ENCODE results near the gene FRMD4A.

FRMD4A gene

DNA sequence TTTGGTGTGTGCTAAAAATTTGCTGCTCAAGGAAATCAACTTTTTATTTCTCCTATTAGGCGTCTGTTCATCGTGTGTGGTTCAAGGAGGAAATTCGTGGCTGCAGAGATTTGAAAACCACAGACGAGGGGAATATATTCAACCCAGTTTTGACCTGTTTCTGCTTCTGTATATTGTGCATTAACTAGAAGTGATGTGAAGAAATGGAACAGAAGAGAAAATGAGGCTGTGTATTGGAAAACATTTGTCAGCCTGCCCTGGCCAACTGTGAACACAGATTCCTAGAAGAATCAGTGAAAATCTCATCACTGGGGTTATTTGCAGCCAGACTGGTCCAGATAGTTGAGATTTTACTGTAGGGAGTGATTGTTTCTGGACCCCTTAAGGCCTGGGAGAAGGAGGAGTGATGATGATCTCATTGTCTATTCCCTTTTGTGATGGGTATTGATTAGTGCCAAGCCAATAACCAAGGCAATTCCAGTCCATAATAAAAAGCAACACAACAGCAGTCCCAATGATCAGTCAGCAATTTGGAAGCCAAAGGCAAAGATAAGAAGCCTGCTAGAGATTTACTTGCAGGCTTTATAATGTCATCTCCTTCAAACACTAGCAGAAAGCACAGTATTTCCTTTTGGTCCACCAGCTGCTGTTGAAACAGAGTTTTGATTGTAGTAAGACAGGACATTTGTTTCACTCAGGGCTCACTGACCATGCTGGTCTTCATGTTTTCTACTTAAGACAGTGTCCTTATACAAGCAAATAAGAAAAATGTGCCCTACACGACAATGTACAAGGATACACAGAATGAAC, 404.5 kb downstream of the FRMD4A start:
- no peak for TF ChIP-seq RAD21 (IDR thresholded peaks at IDR 0.05; ENCODE audit: low read depth)
- no peak for TF ChIP-seq ZBTB7A (IDR thresholded peaks at IDR 0.05; ENCODE audit: low read depth)
- TF ChIP-seq TAF1 (IDR thresholded peaks at IDR 0.05; ENCODE audit: low read depth) = no peak
- no peak for TF ChIP-seq FOXM1 (IDR thresholded peaks at IDR 0.05; ENCODE audit: borderline replicate concordance, low read depth)
- TF ChIP-seq, protein P1, sequence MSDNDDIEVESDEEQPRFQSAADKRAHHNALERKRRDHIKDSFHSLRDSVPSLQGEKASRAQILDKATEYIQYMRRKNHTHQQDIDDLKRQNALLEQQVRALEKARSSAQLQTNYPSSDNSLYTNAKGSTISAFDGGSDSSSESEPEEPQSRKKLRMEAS (IDR thresholded peaks at IDR 0.05) = no peak
- no peak for TF ChIP-seq CEBPB (IDR thresholded peaks at IDR 0.05)
- no peak for TF ChIP-seq EGR1 (IDR thresholded peaks at IDR 0.05)
- TF ChIP-seq, protein P2, sequence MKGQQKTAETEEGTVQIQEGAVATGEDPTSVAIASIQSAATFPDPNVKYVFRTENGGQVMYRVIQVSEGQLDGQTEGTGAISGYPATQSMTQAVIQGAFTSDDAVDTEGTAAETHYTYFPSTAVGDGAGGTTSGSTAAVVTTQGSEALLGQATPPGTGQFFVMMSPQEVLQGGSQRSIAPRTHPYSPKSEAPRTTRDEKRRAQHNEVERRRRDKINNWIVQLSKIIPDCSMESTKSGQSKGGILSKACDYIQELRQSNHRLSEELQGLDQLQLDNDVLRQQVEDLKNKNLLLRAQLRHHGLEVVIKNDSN (IDR thresholded peaks at IDR 0.05) = no peak
- TF ChIP-seq TEAD4 (IDR thresholded peaks at IDR 0.05) = no peak
- no peak for TF ChIP-seq YY1 (IDR thresholded peaks at IDR 0.05; ENCODE audit: low read depth)
- TF ChIP-seq, protein P3, sequence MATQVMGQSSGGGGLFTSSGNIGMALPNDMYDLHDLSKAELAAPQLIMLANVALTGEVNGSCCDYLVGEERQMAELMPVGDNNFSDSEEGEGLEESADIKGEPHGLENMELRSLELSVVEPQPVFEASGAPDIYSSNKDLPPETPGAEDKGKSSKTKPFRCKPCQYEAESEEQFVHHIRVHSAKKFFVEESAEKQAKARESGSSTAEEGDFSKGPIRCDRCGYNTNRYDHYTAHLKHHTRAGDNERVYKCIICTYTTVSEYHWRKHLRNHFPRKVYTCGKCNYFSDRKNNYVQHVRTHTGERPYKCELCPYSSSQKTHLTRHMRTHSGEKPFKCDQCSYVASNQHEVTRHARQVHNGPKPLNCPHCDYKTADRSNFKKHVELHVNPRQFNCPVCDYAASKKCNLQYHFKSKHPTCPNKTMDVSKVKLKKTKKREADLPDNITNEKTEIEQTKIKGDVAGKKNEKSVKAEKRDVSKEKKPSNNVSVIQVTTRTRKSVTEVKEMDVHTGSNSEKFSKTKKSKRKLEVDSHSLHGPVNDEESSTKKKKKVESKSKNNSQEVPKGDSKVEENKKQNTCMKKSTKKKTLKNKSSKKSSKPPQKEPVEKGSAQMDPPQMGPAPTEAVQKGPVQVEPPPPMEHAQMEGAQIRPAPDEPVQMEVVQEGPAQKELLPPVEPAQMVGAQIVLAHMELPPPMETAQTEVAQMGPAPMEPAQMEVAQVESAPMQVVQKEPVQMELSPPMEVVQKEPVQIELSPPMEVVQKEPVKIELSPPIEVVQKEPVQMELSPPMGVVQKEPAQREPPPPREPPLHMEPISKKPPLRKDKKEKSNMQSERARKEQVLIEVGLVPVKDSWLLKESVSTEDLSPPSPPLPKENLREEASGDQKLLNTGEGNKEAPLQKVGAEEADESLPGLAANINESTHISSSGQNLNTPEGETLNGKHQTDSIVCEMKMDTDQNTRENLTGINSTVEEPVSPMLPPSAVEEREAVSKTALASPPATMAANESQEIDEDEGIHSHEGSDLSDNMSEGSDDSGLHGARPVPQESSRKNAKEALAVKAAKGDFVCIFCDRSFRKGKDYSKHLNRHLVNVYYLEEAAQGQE (IDR thresholded peaks at IDR 0.05; ENCODE audit: low read depth) = no peak
- TF ChIP-seq TCF12 (IDR thresholded peaks at IDR 0.05; ENCODE audit: low read depth) = no peak
- no peak for TF ChIP-seq EP300 (IDR thresholded peaks at IDR 0.05; ENCODE audit: borderline replicate concordance)

DNA sequence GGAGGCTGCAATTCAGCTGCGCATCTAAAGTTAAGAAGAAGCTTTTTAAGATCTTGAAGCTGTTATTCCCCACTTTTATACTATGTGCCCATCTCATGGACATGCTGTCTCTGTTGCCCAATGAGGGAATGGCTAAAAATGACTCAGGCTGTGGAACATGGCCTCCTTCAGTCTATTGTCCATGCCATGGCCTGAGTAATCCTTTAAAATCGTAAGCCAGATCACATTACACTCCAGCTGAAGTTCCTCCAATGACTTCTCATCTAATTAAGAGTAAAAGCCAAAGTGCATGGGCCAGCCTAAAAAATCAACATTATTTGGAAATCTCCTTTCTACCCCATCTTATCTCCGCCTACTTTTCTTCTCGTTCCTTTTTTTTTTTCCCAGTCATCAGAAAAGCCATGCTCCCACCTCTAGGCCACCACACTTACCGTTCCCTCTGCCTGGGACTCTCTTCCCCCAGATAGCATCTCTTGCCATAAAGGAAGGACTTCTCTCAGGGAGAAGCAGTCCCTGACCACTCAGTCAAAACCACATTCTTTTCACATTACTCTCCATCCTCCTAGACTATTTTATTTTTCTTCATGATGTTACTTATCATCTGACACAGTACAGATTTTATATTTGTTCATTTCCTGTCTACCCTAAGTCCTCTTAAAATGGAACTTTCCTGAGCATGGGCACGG, 406.5 kb downstream of the FRMD4A start:
- TF ChIP-seq TCF12 (IDR thresholded peaks at IDR 0.05; ENCODE audit: low read depth) = no peak

DNA sequence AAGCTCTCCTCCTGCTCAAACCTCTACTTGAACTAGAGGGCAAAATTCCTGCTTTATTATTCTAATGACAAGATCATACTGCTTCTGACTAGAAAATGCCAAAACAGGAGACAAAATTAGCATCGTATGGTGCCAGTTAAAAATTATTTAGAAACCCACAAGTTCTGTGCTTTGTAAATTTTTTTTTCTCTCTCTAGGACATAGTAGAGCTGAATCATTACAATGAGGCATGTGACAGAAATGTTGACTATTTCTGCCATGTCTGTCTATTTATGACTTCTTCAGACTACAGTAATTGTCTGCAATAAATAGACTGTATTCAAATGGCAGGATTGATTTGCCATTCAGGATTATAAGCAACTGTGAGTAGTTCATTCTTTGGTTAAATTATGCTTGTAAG, 408.1 kb downstream of the FRMD4A start:
- TF ChIP-seq CREB1 (IDR thresholded peaks at IDR 0.05; ENCODE audit: low read depth) (no peak), ZBTB7A (IDR thresholded peaks at IDR 0.05; ENCODE audit: low read depth) (no peak), TEAD4 (IDR thresholded peaks at IDR 0.05) (no peak), NFIC (IDR thresholded peaks at IDR 0.05) (no peak), CEBPB (IDR thresholded peaks at IDR 0.05) (no peak), RAD21 (IDR thresholded peaks at IDR 0.05; ENCODE audit: low read depth) (no peak), TAF1 (IDR thresholded peaks at IDR 0.05; ENCODE audit: low read depth) (no peak), YY1 (IDR thresholded peaks at IDR 0.05; ENCODE audit: low read depth) (no peak), EGR1 (IDR thresholded peaks at IDR 0.05) (no peak), FOXM1 (IDR thresholded peaks at IDR 0.05; ENCODE audit: borderline replicate concordance, low read depth) (no peak)
- TF ChIP-seq, protein P2 (IDR thresholded peaks at IDR 0.05) = no peak
- TF ChIP-seq, protein P1 (IDR thresholded peaks at IDR 0.05) = no peak
- TF ChIP-seq, protein P3 (IDR thresholded peaks at IDR 0.05; ENCODE audit: low read depth) = no peak

DNA sequence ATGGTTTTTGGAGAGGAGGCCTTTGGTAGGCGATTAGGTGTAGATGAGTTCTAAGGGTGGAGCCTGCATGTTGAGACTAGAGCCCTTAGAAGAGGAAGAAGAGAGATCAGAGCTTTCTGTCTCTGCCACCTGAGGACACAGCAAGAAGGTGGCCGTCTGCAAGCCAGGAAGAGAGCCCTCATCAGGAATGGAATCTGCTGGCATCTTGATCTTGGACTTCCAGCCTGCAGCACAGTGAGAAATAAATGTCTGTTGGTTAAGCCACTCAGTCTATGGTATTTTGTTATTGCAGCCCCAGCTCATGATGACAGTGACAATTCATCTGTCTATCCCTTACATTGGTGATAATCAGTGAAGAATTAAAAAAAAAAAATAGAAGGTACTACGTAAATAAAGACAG, 408.8 kb downstream of the FRMD4A start:
- no peak for TF ChIP-seq CREB1 (IDR thresholded peaks at IDR 0.05; ENCODE audit: low read depth)
- TF ChIP-seq TEAD4 (IDR thresholded peaks at IDR 0.05) = no peak
- no peak for TF ChIP-seq ZBTB7A (IDR thresholded peaks at IDR 0.05; ENCODE audit: low read depth)
- TF ChIP-seq FOXM1 (IDR thresholded peaks at IDR 0.05; ENCODE audit: borderline replicate concordance, low read depth) = no peak
- TF ChIP-seq, protein P1 (IDR thresholded peaks at IDR 0.05) = no peak
- TF ChIP-seq EGR1 (IDR thresholded peaks at IDR 0.05) = no peak
- TF ChIP-seq, protein P2 (IDR thresholded peaks at IDR 0.05) = no peak

DNA sequence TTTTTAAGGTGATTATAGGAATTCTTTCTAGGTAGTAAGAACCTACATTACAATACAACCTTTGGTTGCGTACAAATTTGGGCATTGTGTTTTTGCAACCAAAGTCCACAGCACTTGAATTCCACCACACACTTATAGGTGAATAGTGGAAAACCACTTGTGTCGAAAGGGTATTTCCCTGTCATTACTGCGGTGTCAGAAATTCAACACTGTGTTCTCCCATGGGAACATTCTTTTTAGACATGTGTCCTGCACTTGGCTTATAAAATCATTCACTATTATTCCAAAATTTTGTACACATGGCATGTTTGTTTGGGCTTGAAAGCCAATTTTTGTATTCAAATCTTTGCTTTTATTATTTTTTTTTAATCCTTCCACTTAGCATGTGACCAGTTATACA, 410.3 kb downstream of the FRMD4A start:
- TF ChIP-seq YY1 (IDR thresholded peaks at IDR 0.05; ENCODE audit: low read depth) (no peak), CREB1 (IDR thresholded peaks at IDR 0.05; ENCODE audit: low read depth) (no peak), ZBTB7A (IDR thresholded peaks at IDR 0.05; ENCODE audit: low read depth) (no peak), RAD21 (IDR thresholded peaks at IDR 0.05; ENCODE audit: low read depth) (no peak), TEAD4 (IDR thresholded peaks at IDR 0.05) (no peak)
- TF ChIP-seq, protein P1 (IDR thresholded peaks at IDR 0.05) = no peak

Measured in Ishikawa (cell line).